HUES48 (cell line): Measurements from ENCODE around the gene MYLK4.
A peak's percentile ranks its signal among the peaks of the same experiment; 100 is the strongest.

Experiments used
- H3K27ac ChIP-seq: one replicate; pipeline ENCODE4 v1.7.0; 2013; ENCODE audit warnings: low read depth, low read length, inconsistent platforms
- H3K27me3 ChIP-seq: 2 replicates; pipeline ENCODE4 v1.6.1; 2013; ENCODE audit warnings: mild to moderate bottlenecking, low read length; ENCODE audit not compliant: control insufficient read depth, insufficient read depth
- H3K36me3 ChIP-seq: 2 replicates; pipeline ENCODE4 v1.6.1; 2013; ENCODE audit warnings: low read length; ENCODE audit not compliant: control insufficient read depth, insufficient read depth
- H3K4me1 ChIP-seq: 2 replicates; pipeline ENCODE4 v1.6.1; 2013; ENCODE audit warnings: mild to moderate bottlenecking, low read length; ENCODE audit not compliant: control insufficient read depth, insufficient read depth
- H3K4me3 ChIP-seq: 2 replicates; pipeline ENCODE4 v1.5.1; 2013; ENCODE audit warnings: mild to moderate bottlenecking, low read depth, low read length
- H3K9ac ChIP-seq: 2 replicates; pipeline ENCODE4 v1.6.1; 2013; ENCODE audit warnings: mild to moderate bottlenecking, low read depth, low read length, moderate library complexity
- H3K9me3 ChIP-seq: 2 replicates; pipeline ENCODE4 v1.6.1; 2013; ENCODE audit warnings: low read length; ENCODE audit not compliant: control insufficient read depth, insufficient read depth

The MYLK4 gene

GRCh38 chr6:2653369-2654032 lies 97.2 kb downstream of the MYLK4 start:
- peaks cover 23% of the 10 kb centered on the region for H3K4me1 ChIP-seq
- H3K4me3 ChIP-seq: no peak overlapping the region
- H3K27me3 ChIP-seq: no peaks in the 10 kb centered on the region
- H3K9me3 ChIP-seq: peaks cover 19% of the 10 kb centered on the region
- no peaks in the 10 kb centered on the region for H3K36me3 ChIP-seq
- H3K27ac ChIP-seq: no peak overlapping the region
- no peak overlapping the region for H3K9ac ChIP-seq

GRCh38 chr6:2652611-2653010 lies 98.1 kb downstream of the MYLK4 start:
- Histone ChIP-seq H3K27ac (no peak overlapping the region), H3K9me3 (peaks cover 19% of the 10 kb centered on the region), H3K27me3 (no peaks in the 10 kb centered on the region), H3K4me1 (peaks cover 23% of the 10 kb centered on the region), H3K9ac (no peak overlapping the region), H3K36me3 (no peaks in the 10 kb centered on the region), H3K4me3 (no peak overlapping the region)

DNA sequence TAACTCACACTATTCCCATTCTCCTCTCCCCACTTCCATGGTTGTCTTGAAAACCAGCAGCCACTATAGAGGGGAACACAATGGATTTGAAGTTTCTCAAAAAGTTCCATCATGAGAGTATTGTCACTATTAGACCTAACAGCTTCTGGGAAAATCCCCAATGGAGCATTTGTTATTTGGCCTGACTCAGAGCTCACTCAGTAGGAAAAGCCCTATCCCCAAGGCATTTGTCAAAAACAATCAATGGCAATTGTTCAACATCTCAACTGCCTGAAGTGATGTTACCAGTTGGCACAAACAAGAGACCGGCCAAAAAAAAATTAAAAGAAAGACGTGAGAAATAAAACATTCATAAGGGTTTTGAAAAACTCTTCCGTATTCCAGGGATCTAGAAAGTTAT lies 98.8 kb downstream of the MYLK4 start:
- Histone ChIP-seq H3K36me3 (no peaks in the 10 kb centered on the region), H3K4me3 (no peak overlapping the region), H3K27ac (no peak overlapping the region), H3K4me1 (peaks cover 30% of the 10 kb centered on the region), H3K27me3 (no peaks in the 10 kb centered on the region), H3K9me3 (peaks cover 19% of the 10 kb centered on the region), H3K9ac (no peak overlapping the region)

- Histone ChIP-seq H3K27me3 (no peaks in the 10 kb centered on the region), H3K9ac (no peak overlapping the region), H3K4me1 (peaks cover 27% of the 10 kb centered on the region), H3K9me3 (peaks cover 19% of the 10 kb centered on the region), H3K4me3 (no peak overlapping the region), H3K27ac (no peak overlapping the region), H3K36me3 (no peaks in the 10 kb centered on the region)
Measured at GRCh38 chr6:2651536-2651935, 99.2 kb downstream of the MYLK4 start.

DNA sequence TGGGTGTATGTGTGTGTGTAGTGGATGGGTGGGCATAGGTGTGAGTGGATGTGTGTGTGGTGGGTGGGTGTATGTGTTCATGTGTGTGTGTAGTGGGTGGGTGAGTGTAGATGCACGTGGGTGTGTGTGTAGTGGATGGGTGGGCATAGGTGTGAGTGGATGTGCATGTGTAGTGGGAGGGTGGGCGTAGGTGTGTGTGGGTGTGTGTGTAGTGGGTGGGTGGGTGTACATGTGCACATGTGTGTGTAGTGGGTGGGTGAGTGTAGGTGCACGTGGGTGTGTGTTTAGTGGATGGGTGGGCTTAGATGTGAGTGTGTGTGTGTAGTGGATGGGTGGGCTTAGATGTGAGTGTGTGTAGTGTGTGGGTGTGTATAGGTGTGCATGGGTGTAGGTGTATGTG lies 104.4 kb downstream of the MYLK4 start:
- Histone ChIP-seq H3K4me3 (no peak overlapping the region), H3K4me1 (peaks cover 15% of the 10 kb centered on the region), H3K27me3 (no peaks in the 10 kb centered on the region), H3K9ac (no peak overlapping the region), H3K36me3 (no peaks in the 10 kb centered on the region), H3K9me3 (no peaks in the 10 kb centered on the region; the same call in 1 of the 2 replicates), H3K27ac (no peak overlapping the region)

DNA sequence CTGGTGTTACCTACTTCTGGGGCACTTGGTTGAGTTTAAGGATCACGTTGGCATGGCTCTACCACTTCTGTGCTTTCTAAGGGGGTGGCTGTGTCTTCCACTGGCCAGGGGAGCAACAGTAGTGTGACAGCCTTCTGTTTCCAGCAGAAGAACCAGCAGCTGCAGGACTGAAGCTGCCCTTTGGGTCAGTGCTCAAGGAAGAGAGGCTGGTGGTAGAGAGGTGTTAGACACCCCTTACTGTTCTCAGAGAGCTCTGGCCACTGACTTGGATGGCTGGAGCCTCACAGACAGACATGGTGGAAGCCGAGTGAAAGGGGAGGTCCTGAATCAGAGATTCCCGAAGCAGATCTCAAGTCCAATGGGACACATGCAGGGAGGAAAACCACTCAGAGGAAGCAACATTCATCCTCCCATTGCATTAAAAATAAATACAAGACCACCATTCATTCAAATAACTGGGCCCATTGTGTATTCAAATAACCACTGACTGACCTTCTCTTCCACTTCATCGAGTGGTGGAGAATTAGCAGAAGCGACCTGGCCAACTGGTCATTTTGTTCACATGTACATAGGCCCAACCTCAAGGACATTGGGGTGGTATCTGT lies 106.7 kb downstream of the MYLK4 start:
- Histone ChIP-seq H3K9me3 (no peaks in the 10 kb centered on the region), H3K27me3 (no peaks in the 10 kb centered on the region), H3K9ac (no peak overlapping the region), H3K27ac (no peak overlapping the region), H3K36me3 (no peaks in the 10 kb centered on the region), H3K4me1 (peaks cover 28% of the 10 kb centered on the region), H3K4me3 (no peak overlapping the region)

DNA sequence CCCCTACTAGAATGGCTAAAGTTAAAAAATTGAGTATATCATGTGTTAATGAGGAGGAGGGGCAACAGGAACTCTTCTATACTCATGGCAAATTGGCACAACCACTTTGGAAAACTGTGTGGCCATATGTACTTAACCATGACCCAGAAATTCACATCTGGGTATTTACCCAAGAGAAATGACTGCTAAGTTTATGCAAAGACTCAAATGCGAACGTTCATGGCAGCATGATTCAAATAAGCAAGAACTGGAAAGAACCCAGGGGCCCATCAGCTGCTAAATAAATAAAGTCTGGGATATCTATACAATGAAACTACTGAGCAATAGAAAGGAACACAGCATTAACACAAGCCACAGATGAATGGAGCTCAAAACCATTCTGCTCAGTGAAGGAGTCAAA lies 107.6 kb downstream of the MYLK4 start:
- no peaks in the 10 kb centered on the region for H3K27me3 ChIP-seq
- H3K4me1 ChIP-seq: peaks cover 28% of the 10 kb centered on the region
- H3K27ac ChIP-seq: no peak overlapping the region
- H3K9me3 ChIP-seq: no peaks in the 10 kb centered on the region
- H3K4me3 ChIP-seq: no peak overlapping the region
- no peak overlapping the region for H3K9ac ChIP-seq
- no peaks in the 10 kb centered on the region for H3K36me3 ChIP-seq

- H3K4me3 ChIP-seq: no peak overlapping the region
- no peak overlapping the region for H3K9ac ChIP-seq
- peaks cover 21% of the 10 kb centered on the region for H3K4me1 ChIP-seq
- H3K27ac ChIP-seq: peak overlapping the region; percentile 79
- no peaks in the 10 kb centered on the region for H3K27me3 ChIP-seq
- no peaks in the 10 kb centered on the region for H3K9me3 ChIP-seq
- no peaks in the 10 kb centered on the region for H3K36me3 ChIP-seq
Measured at GRCh38 chr6:2641044-2641725, 109.5 kb downstream of the MYLK4 start.

DNA sequence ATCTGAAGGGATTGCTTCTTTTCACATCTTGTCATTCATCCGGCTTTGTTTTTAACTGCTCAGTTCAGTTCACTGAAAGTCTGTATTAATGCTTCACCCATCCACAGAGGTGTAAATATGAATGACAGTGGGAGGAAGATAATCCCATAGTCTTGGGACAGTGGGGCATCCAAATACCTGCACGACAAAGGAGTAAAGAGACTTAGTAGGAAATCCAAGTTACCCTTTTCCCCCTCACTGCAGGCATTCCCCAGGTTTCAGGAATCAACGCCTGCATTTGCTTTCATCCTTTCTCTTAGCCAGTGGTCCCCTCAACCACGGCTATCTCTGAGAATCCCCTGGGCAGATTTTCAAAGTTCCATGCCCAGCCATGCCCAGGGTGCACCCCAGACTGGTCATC lies 110.2 kb downstream of the MYLK4 start:
- Histone ChIP-seq H3K9me3 (no peaks in the 10 kb centered on the region), H3K4me3 (no peak overlapping the region), H3K27ac (peak overlapping the region; percentile 79), H3K27me3 (no peaks in the 10 kb centered on the region), H3K9ac (no peak overlapping the region), H3K4me1 (peaks cover 21% of the 10 kb centered on the region), H3K36me3 (no peaks in the 10 kb centered on the region)

DNA sequence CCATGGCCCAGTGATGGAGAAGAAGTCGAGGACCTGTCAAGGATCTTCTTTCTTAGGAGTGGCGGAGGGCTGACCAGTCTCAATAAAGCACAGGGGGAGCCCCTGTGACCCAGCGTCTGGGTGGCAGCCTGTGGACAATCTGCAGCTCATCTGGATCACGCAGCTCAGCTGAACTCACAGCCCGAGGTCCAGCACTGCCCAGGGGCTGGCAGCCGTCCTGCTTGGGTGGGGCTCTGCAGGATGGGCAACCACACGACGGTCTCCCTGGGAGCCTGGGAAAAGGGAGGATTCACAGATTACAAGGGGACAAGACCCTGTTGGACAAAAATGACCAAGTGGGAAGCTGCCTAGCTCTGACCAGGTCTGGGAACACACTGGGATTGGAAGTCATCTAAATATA lies 110.8 kb downstream of the MYLK4 start:
- Histone ChIP-seq H3K4me3 (no peak overlapping the region), H3K9ac (no peak overlapping the region), H3K27me3 (no peaks in the 10 kb centered on the region; the same call in 1 of the 2 replicates), H3K27ac (peak overlapping the region; percentile 79), H3K4me1 (peaks cover 21% of the 10 kb centered on the region), H3K9me3 (no peaks in the 10 kb centered on the region), H3K36me3 (no peaks in the 10 kb centered on the region)

GRCh38 chr6:2639167-2639566 lies 111.6 kb downstream of the MYLK4 start:
- H3K9ac ChIP-seq: no peak overlapping the region
- no peak overlapping the region for H3K4me3 ChIP-seq
- no peak overlapping the region for H3K27ac ChIP-seq
- H3K36me3 ChIP-seq: no peaks in the 10 kb centered on the region
- peaks cover 24% of the 10 kb centered on the region for H3K4me1 ChIP-seq
- no peaks in the 10 kb centered on the region for H3K9me3 ChIP-seq
- H3K27me3 ChIP-seq: no peaks in the 10 kb centered on the region; the same call in 1 of the 2 replicates
